ENCODE measurements around the gene RALB. TPM values are rescaled to one million over a fixed set of nuclear protein-coding genes. Genes with fewer than 3 reads are reported as not detected.

RALB gene
- total and polyA plus RNA-seq, 2 of the 4 experiments (the other 2 are of a cell fraction) = 53.6 to 54.7 TPM

- H3K4me1 ChIP-seq (ENCODE audit: control insufficient read depth, insufficient read depth, low read length) = peaks cover 16% of the 10 kb centered on the region
- in situ Hi-C loops (cut with MboI; ENCODE audit: low sequenced_read_pairs) (no loop called here), dilution Hi-C loops (cut with HindIII; ENCODE audit: low sequenced_read_pairs, unreplicated experiment) (no loop called here), intact Hi-C loops (cut with micrococcal nuclease) (no loop called here)
- no peak overlapping the region for H3K56ac ChIP-seq (ENCODE audit: extremely low read depth, insufficient read depth, low read length)
- H3K9me1 ChIP-seq (ENCODE audit: insufficient read depth, low read length) = peaks cover 14% of the 10 kb centered on the region
- no peak overlapping the region for H2BK5ac ChIP-seq (ENCODE audit: low read depth, low read length, poor library complexity, severe bottlenecking)
- H3K4ac ChIP-seq (ENCODE audit: low read depth, low read length) = no peak overlapping the region
- BruUV-seq (replicated peaks) = no TSS peak
- no peaks in the 10 kb centered on the region for H3K9me3 ChIP-seq (ENCODE audit: control insufficient read depth, insufficient read depth, low read length)
- no peak overlapping the region for H4K8ac ChIP-seq (ENCODE audit: low read depth in 2 of 2, low read length in 2 of 2)
- H3K18ac ChIP-seq (ENCODE audit: low read depth, low read length) = no peak overlapping the region
- H3K4me2 ChIP-seq (ENCODE audit: low read depth, low read length) = no peak overlapping the region
- H4K91ac ChIP-seq (ENCODE audit: insufficient read depth, low read depth, low read length) = no peak overlapping the region
- H2BK15ac ChIP-seq (ENCODE audit: low read depth, low read length) = no peak overlapping the region
- no peaks in the 10 kb centered on the region for H3K27me3 ChIP-seq (ENCODE audit: control insufficient read depth, insufficient read depth, low read length)
- no peak overlapping the region for H4K5ac ChIP-seq (ENCODE audit: low read depth, low read length)
- TF ChIP-seq MAFK (IDR thresholded peaks at IDR 0.05; ENCODE audit: low read depth, low read length) (no peak), SMC3 (IDR thresholded peaks at IDR 0.05; ENCODE audit: low read depth, low read length) (no peak)
- no peak for ATAC-seq (ENCODE audit: low read depth)
- H3K36me3 ChIP-seq (ENCODE audit: control insufficient read depth, insufficient read depth, low read length) = peaks cover 7% of the 10 kb centered on the region
- H3K14ac ChIP-seq (replicated peaks; ENCODE audit: low read depth, low read length) = no peak overlapping the region
- peaks cover 0 to 5% of the 10 kb centered on the region in 2 experiments; a peak in 1 of 4 replicates for H3K79me1 ChIP-seq (ENCODE audit: low read depth in 1 of 2, low read length in 2 of 2)
- no peak overlapping the region for H3K27ac ChIP-seq (ENCODE audit: insufficient read depth, low read length)
- H2AK5ac ChIP-seq (ENCODE audit: low read depth, low read length) = no peak overlapping the region
- no peak for DNase-seq
- 83% methylated on average over 1 of the region's 9 CpGs; no CpG with 5 or more reads in 1 of the 2 experiments for WGBS, 2 experiments (ENCODE audit: extremely low coverage in 2 of 2, insufficient read length in 1 of 2)
- CTCF ChIA-PET = interaction anchor here (0.8 to 1.8 kb wide), 3 partner anchors 14 to 124 kb away, joined by 3 to 10 read pairs (median 4); no protein-coding TSS in a partner anchor
- H2AFZ ChIP-seq (replicated peaks; ENCODE audit: low read length, poor library complexity) = no peak overlapping the region
- no peak overlapping the region for H3K4me3 ChIP-seq (ENCODE audit: insufficient read depth, low read depth, low read length)
- H2BK120ac ChIP-seq (ENCODE audit: low read depth, low read length) = no peak overlapping the region
- H2AK9ac ChIP-seq (replicated peaks; ENCODE audit: low read depth, low read length, poor library complexity) = no peak overlapping the region
- H3K9ac ChIP-seq (ENCODE audit: low read depth, low read length) = no peak overlapping the region
- H4K20me1 ChIP-seq (ENCODE audit: insufficient read depth, low read length) = peaks cover 3% of the 10 kb centered on the region; the same call in 1 of the 2 replicates
- no peak overlapping the region for H3K23ac ChIP-seq (ENCODE audit: low read depth, low read length)
- POLR2A ChIA-PET (ENCODE audit: unreplicated experiment) = no interaction called here
- no peak overlapping the region for H2BK20ac ChIP-seq (ENCODE audit: low read depth, low read length)
Measured at GRCh38 chr2:120299004-120299403, 46.4 kb downstream of the RALB start.
